GM19025 (cell line): ENCODE results near the gene IL31.
"Not testable (repeated sequence)": the region's sequence is repeated elsewhere in the genome, so short reads cannot be mapped to it uniquely, and the experiment has no call there.

Source experiments
- ATAC-seq: cut with Tn5 transposase; IDR thresholded peaks from one replicate; pipeline ENCODE4 v1.9.1; 2021; ENCODE audit warnings: mild to moderate bottlenecking, low read depth, moderate library complexity; ENCODE audit not compliant: unreplicated experiment

Gene IL31

GRCh38 chr12:122194804-122195203 lies 20.8 kb upstream of the IL31 start:
- no peak for ATAC-seq

GRCh38 chr12:122192441-122192840 lies 18.4 kb upstream of the IL31 start:
- ATAC-seq: no peak

- ATAC-seq: no peak
These were observed 17.0 kb upstream of the IL31 start for GRCh38 chr12:122190842-122191668.

GRCh38 chr12:122189626-122190475 lies 15.8 kb upstream of the IL31 start:
- ATAC-seq: no peak

- no peak for ATAC-seq
These were observed 13.4 kb upstream of the IL31 start for GRCh38 chr12:122187466-122187865.

GRCh38 chr12:122185494-122186082 lies 11.6 kb upstream of the IL31 start:
- ATAC-seq: no peak

GRCh38 chr12:122185079-122185478 lies 11.1 kb upstream of the IL31 start:
- ATAC-seq: no peak

- ATAC-seq: no peak
These were observed 10.5 kb upstream of the IL31 start for GRCh38 chr12:122184517-122184916.

GRCh38 chr12:122183588-122183940 lies 9.5 kb upstream of the IL31 start:
- no peak for ATAC-seq

- ATAC-seq: no peak
These were observed 9.0 kb upstream of the IL31 start, which contains the start of gene LRRC43 for GRCh38 chr12:122182887-122183587. Gene LRRC43 (plus strand): TSS chr12:122183123. CDS start chr12:122183145, 22 bp downstream.

- ATAC-seq: not testable (repeated sequence)
These were observed 2.5 kb upstream of the IL31 start for GRCh38 chr12:122176473-122176872.

GRCh38 chr12:122172262-122172939 lies 1.6 kb downstream of the IL31 start:
- ATAC-seq: no peak

GRCh38 chr12:122171399-122171798 lies 2.6 kb downstream of the IL31 start:
- ATAC-seq: no peak

GRCh38 chr12:122168492-122168891 lies 5.5 kb downstream of the IL31 start:
- ATAC-seq: no peak

GRCh38 chr12:122167356-122167925 lies 6.6 kb downstream of the IL31 start:
- no peak for ATAC-seq

- no peak for ATAC-seq
These were observed 7.3 kb downstream of the IL31 start for GRCh38 chr12:122166422-122167349.

GRCh38 chr12:122162976-122163375 lies 11.0 kb downstream of the IL31 start:
- no peak for ATAC-seq

GRCh38 chr12:122161682-122162081 lies 12.3 kb downstream of the IL31 start:
- ATAC-seq: no peak

GRCh38 chr12:122160761-122161160 lies 13.3 kb downstream of the IL31 start:
- no peak for ATAC-seq
